Ovary (tissue), 3 donors: ENCODE measurements around the gene SHB.

Source experiments
- POLR2A ChIP-seq: fragments of 450-650 bp; IDR thresholded peaks from one replicate; pipeline ENCODE4 v1.6.1; 2017; ENCODE audit warnings: antibody characterized with exemption, mild to moderate bottlenecking, moderate library complexity
- TF ChIP-seq, protein P1 (sequence below), 3 donors: fragments of 450-650 bp in 2 of 3; fragments of 200-600 bp in 1 of 3; IDR thresholded peaks; one replicate each; pipeline versions ENCODE4 v1.5.1 to v1.8.0; 2016 to 2022; ENCODE audit warnings: antibody characterized with exemption in 3 of 3, mild to moderate bottlenecking in 1 of 3
- donor health status: DM: no; HTN: no; CAD: no.

DNA sequence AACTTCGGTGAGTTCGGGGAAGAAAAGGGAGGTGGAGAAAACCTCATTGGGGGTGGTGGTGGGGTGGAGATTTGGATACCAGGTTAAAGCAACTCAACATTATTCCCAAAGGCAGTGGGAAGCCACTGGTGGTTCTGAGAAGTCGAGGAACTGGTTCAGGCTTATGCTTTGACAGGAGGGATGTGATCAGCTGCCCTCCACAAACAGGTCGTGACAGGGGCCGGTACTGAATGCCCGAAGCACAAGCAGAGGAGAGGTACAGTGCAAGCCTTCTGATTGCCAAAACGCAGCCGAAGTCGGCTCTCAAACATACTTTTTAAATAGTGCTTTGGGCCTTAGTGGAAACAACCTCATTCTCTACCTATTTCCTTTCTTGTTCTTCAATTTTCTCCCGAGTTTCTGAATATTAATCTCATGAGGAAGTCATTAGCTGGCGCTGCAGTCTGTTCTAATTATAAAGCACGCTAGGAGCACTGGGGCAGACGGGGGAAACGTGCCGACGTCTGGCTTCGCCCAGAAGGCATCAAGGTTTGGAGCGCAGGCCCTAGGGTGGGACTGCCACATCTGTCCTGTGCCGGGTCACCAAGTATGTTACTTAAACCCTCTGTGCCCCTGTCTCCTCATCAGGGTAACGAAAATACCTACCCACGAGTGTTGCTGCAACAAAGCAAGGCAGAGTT lies 27.3 kb downstream of the SHB start:
- TF ChIP-seq, protein P1, sequence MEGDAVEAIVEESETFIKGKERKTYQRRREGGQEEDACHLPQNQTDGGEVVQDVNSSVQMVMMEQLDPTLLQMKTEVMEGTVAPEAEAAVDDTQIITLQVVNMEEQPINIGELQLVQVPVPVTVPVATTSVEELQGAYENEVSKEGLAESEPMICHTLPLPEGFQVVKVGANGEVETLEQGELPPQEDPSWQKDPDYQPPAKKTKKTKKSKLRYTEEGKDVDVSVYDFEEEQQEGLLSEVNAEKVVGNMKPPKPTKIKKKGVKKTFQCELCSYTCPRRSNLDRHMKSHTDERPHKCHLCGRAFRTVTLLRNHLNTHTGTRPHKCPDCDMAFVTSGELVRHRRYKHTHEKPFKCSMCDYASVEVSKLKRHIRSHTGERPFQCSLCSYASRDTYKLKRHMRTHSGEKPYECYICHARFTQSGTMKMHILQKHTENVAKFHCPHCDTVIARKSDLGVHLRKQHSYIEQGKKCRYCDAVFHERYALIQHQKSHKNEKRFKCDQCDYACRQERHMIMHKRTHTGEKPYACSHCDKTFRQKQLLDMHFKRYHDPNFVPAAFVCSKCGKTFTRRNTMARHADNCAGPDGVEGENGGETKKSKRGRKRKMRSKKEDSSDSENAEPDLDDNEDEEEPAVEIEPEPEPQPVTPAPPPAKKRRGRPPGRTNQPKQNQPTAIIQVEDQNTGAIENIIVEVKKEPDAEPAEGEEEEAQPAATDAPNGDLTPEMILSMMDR (IDR thresholded peaks at IDR 0.05): no peak
- TF ChIP-seq POLR2A: no peak
